Epithelial cell of prostate (primary cell): Measurements from ENCODE around the gene EIF4E3.

Experiments used
- DNase-seq: peaks from one replicate; pipeline ENCODE4 v3.0.0-alpha.2; 2011; ENCODE audit warnings: low read depth, low spot score
- H3K27ac ChIP-seq: fragments of 450-650 bp; 2 replicates; pipeline ENCODE4 v1.5.1; 2017; ENCODE audit warnings: mild to moderate bottlenecking

EIF4E3 gene

DNA sequence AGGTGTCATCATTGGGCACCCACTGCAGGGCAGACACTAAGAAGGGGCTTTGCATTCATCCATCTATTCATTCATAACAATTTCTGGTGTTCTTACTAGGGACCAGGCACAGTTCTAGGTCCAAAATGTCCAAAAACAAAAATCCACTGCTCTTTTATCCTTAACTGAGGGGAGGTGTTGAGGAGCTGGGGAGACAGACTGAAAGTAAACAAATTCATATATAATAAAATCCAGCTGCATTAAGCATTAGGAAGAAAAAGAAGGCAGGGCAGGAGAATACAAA is 1.1 kb downstream of the EIF4E3 start:
- no peak overlapping the region for H3K27ac ChIP-seq
- no peak for DNase-seq

- no peak overlapping the region for H3K27ac ChIP-seq
- DNase-seq, result no peak
Measured at GRCh38 chr3:71723452-71724170, 1.6 kb downstream of the EIF4E3 start.

- H3K27ac ChIP-seq, result no peak overlapping the region
- DNase-seq, result no peak
Measured at GRCh38 chr3:71722693-71723092, 2.5 kb downstream of the EIF4E3 start.

DNA sequence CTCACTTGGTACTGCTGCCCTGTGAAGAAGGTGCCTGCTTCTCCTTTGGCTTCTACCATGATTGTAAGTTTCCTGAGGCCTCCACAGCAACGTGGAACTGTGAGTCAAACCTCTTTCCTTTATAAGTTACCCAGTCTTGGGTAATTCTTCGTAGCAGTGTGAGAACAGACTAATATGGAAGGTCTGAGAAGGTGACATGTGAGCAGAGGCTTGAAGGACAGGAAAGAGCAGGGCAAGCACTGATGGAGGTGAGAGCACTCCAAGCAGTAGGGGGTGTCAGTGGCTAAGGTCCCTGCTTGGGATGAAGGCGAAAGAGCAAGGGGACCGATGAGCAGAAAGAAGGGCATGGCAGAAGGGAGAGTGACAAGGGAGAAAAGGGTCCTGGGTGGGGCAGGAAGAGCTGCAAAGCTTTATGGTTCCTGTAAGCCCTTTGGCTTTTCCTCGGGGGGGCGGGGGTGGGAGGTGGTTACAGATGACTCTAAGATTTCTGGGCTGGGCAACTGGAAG is 3.5 kb downstream of the EIF4E3 start:
- no peak for DNase-seq
- no peak overlapping the region for H3K27ac ChIP-seq

GRCh38 chr3:71721002-71721401 is 4.2 kb downstream of the EIF4E3 start:
- no peak overlapping the region for H3K27ac ChIP-seq
- DNase-seq, result no peak

DNA sequence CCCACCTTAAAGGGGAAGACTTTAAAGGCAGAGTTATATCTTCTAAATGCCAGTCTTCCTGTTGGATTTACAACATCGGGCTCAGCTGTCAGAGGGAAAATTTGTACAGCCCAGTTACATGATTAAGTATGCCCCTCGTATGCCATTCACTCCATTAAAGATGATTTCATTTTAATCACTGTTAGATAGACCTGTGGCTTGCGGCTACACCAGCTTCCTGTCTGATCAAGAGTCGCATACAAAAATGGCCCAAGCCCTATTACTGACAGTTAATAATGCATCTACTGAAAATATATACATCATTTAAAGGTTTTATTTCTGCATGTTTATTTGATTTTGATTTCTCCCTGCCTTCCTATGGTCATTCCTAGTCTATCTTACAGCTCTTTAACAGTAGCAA is 7.1 kb downstream of the EIF4E3 start:
- H3K27ac ChIP-seq, result no peak overlapping the region
- DNase-seq, result no peak

- no peak for DNase-seq
Measured at GRCh38 chr3:71714595-71714994, 10.6 kb downstream of the EIF4E3 start.

DNA sequence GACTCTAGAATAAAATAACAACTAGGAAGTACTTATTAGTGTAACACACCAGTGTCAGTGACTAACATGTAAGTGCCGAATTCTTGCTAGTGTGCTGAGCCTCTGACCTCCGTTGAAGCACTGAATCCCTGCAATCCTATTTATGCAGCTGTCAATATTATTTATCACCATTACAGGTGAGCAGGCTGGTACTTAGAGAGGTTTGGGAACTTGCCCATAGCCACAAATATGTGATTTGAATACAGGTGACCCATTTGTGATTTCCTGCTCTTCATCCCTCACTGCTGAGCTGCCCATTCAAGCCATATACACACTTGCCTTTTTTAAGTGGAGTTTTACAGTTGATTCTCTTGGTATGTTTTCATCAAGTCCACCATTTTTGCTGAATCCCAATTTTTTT is 12.2 kb downstream of the EIF4E3 start:
- H3K27ac ChIP-seq, result no peak overlapping the region
- peak; percentile 57 for DNase-seq

More at GRCh38 chr3:71714595-71714994, 10.6 kb downstream of the EIF4E3 start:
- H3K27ac ChIP-seq, result no peak overlapping the region

GRCh38 chr3:71710906-71711494 is 14.2 kb downstream of the EIF4E3 start:
- DNase-seq, result no peak
- H3K27ac ChIP-seq, result no peak overlapping the region

DNA sequence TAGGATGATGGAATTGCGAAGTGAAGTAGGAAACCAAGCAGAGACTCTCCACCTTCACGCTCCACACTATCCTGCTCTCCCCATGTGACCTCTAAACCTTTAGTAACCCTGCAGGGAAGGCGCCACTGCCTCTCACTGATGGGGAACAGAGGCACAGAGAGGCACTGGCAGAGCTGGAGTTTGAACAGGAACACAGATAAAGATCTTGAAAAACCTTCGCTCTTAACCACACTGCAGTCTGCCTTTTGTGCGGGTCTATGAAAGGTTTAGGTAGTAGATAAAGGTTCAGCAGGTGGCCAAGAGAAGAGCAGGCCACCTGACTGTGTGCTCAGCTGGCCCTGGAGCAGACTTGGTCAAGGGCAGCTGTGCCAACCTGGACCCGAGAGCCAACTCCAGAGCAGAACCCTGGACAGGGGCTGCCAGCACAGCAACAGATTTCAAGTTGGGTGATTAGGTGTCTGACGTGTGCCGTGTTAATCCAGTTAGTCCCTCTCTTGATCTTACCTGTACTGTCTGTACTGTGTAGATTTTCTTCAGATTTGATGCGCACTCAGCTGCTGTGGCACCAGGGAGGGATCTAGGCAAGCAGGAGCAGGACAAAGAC is 15.2 kb downstream of the EIF4E3 start:
- no peak overlapping the region for H3K27ac ChIP-seq
- no peak for DNase-seq

- no peak overlapping the region for H3K27ac ChIP-seq
- DNase-seq, result no peak
Measured at GRCh38 chr3:71708476-71709105, 16.6 kb downstream of the EIF4E3 start.

DNA sequence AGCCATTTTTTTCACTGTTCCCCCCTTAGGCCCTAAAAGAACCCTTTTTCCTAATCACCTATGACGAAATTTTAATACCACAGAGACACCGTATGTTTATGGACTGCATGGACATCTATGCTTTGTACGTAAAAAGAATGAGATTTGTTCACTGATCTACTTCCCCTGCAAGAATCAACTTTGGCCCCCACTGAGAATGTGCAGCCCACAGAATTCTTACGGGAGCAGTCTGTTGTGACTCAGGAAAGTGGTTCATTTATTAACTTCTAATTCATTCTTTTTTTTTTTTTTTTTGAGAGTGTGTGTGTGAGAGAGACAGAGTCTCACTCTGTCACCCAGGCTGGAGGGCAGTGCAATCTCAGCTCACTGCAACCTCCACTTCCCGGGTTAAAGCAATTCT is 17.6 kb downstream of the EIF4E3 start:
- no peak for DNase-seq

GRCh38 chr3:71705681-71706080 is 19.5 kb downstream of the EIF4E3 start:
- no peak for DNase-seq
- H3K27ac ChIP-seq, result no peak overlapping the region

More for the DNA sequence above, 17.6 kb downstream of the EIF4E3 start:
- H3K27ac ChIP-seq, result no peak overlapping the region

DNA sequence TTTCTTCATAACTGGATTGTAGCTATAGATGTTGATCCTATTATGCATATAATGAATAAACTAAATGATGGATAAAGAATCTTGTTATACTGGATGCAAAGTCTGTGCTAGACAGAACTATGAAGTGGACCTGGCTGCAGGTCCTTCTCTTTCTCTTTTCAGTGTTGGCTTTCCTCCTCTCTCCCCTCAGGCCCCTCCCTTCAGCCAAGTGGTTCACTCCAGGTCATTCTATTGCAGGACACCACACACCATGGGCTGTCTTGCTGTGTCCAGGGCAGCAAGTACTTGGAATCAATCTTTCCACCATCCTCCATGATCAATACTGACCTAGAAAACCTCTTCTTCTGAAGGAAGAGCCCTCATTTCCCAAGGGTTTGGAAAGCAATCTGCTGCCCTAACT is 20.3 kb downstream of the EIF4E3 start:
- H3K27ac ChIP-seq, result no peak overlapping the region
- no peak for DNase-seq

GRCh38 chr3:71703797-71704196 is 21.4 kb downstream of the EIF4E3 start:
- DNase-seq, result no peak
- H3K27ac ChIP-seq, result no peak overlapping the region

GRCh38 chr3:71702131-71703024 is 22.8 kb downstream of the EIF4E3 start:
- H3K27ac ChIP-seq, result peak overlapping the region; percentile 26
- no peak for DNase-seq

DNA sequence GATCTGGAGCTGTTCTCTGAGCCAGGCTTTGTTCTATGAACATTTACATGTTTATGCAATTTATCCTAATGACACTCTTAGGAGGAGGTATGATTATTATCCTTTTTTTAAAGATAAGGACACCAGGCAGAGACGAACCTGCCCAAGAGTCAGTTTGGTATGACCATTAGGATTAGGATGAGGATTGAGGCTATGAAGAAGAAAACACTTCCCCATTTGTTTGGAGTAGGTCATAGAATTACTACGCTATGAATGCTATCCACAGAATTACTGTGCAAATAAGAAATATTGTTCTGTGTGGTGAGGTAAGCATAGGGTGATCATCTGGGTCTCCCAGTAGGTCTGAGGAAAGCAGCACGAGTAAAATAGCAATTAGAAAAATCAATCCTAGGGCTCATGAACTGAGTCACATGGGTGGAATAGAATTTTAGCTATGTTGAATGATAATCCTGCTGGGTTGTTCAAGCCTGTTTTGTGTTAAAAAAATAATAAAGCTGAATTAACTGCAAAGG is 23.9 kb downstream of the EIF4E3 start:
- DNase-seq, result no peak
- peak overlapping the region; percentile 26 for H3K27ac ChIP-seq

DNA sequence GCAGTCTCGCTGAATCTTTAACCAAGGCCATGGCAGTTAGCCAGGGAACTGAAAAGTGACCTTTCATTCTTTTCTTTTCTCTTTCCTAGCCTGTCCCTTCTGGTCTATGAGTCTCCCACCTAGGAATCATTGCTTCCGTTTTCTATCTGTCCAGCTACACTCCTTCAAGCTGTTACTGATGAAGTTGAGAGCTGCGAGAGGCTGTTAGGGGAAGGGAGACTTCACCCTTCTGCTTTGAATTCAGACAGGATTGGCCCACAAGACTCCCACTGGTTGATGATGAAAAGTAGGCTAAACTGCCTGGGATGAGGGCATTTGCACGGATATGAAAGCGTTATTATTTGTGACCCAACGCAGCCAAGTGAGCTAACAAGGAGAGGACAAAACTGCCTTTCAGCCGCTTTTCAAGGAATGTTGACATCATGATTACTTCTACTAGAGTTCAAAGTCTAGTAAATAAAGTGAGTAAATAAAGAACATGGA is 30.2 kb downstream of the EIF4E3 start:
- DNase-seq, result no peak

DNA sequence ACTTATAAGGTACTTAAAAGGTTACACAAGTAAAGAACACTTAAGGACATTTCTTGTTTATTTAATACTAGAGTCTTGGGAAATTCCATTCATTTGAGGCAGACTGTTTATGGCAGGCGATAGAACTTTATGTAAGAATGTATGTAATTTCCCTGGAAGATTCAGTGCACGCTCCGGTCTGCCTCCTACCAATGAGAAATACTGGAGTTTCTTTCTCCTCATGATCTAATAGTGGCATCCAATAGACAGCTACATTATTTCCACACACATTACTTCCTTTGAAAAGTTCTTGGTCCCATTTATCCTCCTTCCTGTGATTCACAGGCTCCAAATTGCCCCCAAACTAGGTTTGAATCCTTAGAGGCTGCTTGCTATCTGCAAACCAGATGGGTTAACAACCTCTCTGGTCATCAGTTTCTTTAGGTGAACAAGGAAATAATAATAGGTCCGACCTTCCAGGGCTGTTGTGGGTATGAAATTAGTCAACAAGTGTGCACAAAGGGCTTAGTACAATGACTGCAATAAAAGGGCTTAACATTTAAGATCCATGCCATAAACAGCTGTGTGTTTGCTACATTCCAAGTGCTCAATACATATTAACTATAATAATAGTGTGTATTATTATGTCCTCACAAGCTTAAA is 30.7 kb downstream of the EIF4E3 start:
- peak overlapping the region; percentile 46 for H3K27ac ChIP-seq
- no peak for DNase-seq

More for the DNA sequence above, 30.2 kb downstream of the EIF4E3 start:
- peak overlapping the region; percentile 46 for H3K27ac ChIP-seq
